HepG2 (cell line): Measurements from ENCODE around the gene COLEC12. TPM values are rescaled to one million over a fixed set of nuclear protein-coding genes. Genes with fewer than 3 reads are reported as not detected.

Experiments used
- ATAC-seq: fragments of 200-7000 bp; cut with Tn5 transposase; 3 replicates; pipeline ENCODE4 v1.9.1; 2020; ENCODE audit warnings: mild to moderate bottlenecking, moderate library complexity
- BruUV-seq: library from RNA; stranded (reverse); fragments of 400-500 nt; replicated peaks from 2 replicates; lab custom pipeline; 2021; lab: Mats Ljungman, UMichigan
- CTCF ChIA-PET: fragments of 300-600 bp; formaldehyde crosslinking; extraction: SDS; loops from one replicate; lab custom pipeline; 2021; ENCODE audit warnings: low total read pairs, inconsistent platforms, low intra/inter-chr PET ratio; lab: Yijun Ruan, JAX
- POLR2A ChIA-PET: fragments of 350-600 bp; sonication (Branson Sonifier 250); formaldehyde crosslinking; loops from one replicate; lab custom pipeline; 2020; ENCODE audit warnings: antibody characterized with exemption, inconsistent platforms; lab: Yijun Ruan, JAX
- DNase-seq: peaks from one replicate; pipeline ENCODE4 v3.0.0-alpha.2; 2015; ENCODE audit warnings: low spot score
- FAIRE-seq: peaks from 3 replicates; lab custom pipeline; 2011; peaks lifted over from hg19 to GRCh38; lab: Jason Lieb, UNC
- H2AFZ ChIP-seq: one replicate; pipeline ENCODE4 v1.6.1; 2011; ENCODE audit warnings: low read length, inconsistent platforms
- H3K27ac ChIP-seq: fragments of 300-600 bp; 3 replicates; pipeline ENCODE4 v1.8.0; 2011; ENCODE audit warnings: mixed run types, mild to moderate bottlenecking, mixed read lengths, low read length, inconsistent platforms; ENCODE audit not compliant: insufficient read depth; ENCODE audit errors: extremely low read length
- H3K27me3 ChIP-seq, 2 experiments: fragments of 200-600 bp in 1 of 2; 2 replicates in 1 of 2; 3 replicates in 1 of 2; pipeline versions ENCODE4 v1.6.0 to v1.8.0; 2011; ENCODE audit warnings: low read length in 2 of 2, mild to moderate bottlenecking in 2 of 2, moderate library complexity in 2 of 2, inconsistent platforms in 1 of 2; ENCODE audit not compliant: insufficient read depth in 2 of 2, control insufficient read depth in 1 of 2
- H3K36me3 ChIP-seq, 2 experiments: fragments of 200-600 bp in 1 of 2; replicated peaks in 1 of 2; 2 replicates in 1 of 2; 3 replicates in 1 of 2; pipeline versions ENCODE4 v1.5.1 to v1.8.0; 2011; ENCODE audit warnings: low read length in 2 of 2, inconsistent platforms in 1 of 2; ENCODE audit not compliant: insufficient read depth in 2 of 2, control insufficient read depth in 1 of 2
- H3K4me1 ChIP-seq: 2 replicates; pipeline ENCODE4 v1.5.1; 2012; ENCODE audit warnings: low read length, inconsistent platforms; ENCODE audit not compliant: insufficient read depth
- H3K4me2 ChIP-seq: 2 replicates; pipeline ENCODE4 v1.6.0; 2011; ENCODE audit warnings: low read depth, low read length, inconsistent platforms
- H3K4me3 ChIP-seq, 3 experiments: fragments of 200-600 bp in 1 of 3; sonication (generic), shearing (Covaris generic) in 1 of 3; replicated peaks in 1 of 3; 2 replicates each; pipeline ENCODE4 v1.5.1; 2011 to 2016; ENCODE audit warnings: low read length in 3 of 3, inconsistent platforms in 2 of 3, low read depth in 2 of 3, mild to moderate bottlenecking in 2 of 3, control low read depth in 1 of 3, mixed read lengths in 1 of 3; ENCODE audit not compliant: insufficient read depth in 1 of 3
- H3K79me2 ChIP-seq: one replicate; pipeline ENCODE4 v1.6.1; 2011; ENCODE audit warnings: low read length, inconsistent platforms; ENCODE audit not compliant: insufficient read depth
- H3K9ac ChIP-seq: 2 replicates; pipeline ENCODE4 v1.6.0; 2011; ENCODE audit warnings: mild to moderate bottlenecking, low read depth, low read length, inconsistent platforms; ENCODE audit not compliant: insufficient read depth
- H3K9me3 ChIP-seq: 2 replicates; pipeline ENCODE4 v1.5.1; 2012; ENCODE audit warnings: mild to moderate bottlenecking, low read length
- H4K20me1 ChIP-seq: 2 replicates; pipeline ENCODE4 v1.6.0; 2011; ENCODE audit warnings: inconsistent platforms, mild to moderate bottlenecking, low read length, moderate library complexity; ENCODE audit not compliant: insufficient read depth
- CBX1 ChIP-seq: IDR thresholded peaks from one replicate; pipeline ENCODE4 v1.6.1; 2016; ENCODE audit warnings: antibody characterized with exemption, low read depth
- EED ChIP-seq: sonication (generic); formaldehyde crosslinking; IDR thresholded peaks from 2 replicates; pipeline ENCODE4 v1.5.0; 2020; ENCODE audit warnings: mild to moderate bottlenecking, missing genetic modification reagents
- KDM5A ChIP-seq: fragments of 200-600 bp; sonication (generic); IDR thresholded peaks from 2 replicates; pipeline ENCODE4 v1.7.0; 2018; ENCODE audit warnings: antibody characterized with exemption, mild to moderate bottlenecking, low read length, borderline replicate concordance
- LCORL ChIP-seq, 2 experiments: fragments of 450-650 bp in 1 of 2; sonication (generic) in 1 of 2; formaldehyde crosslinking in 1 of 2; IDR thresholded peaks; 2 replicates each; pipeline versions ENCODE4 v1.5.0 to v1.6.1; 2017 to 2020; ENCODE audit warnings: antibody characterized with exemption in 1 of 2, missing genetic modification reagents in 1 of 2
- ZBTB1 ChIP-seq: sonication (generic); formaldehyde crosslinking; IDR thresholded peaks from 2 replicates; pipeline ENCODE4 v1.4.0; 2020; ENCODE audit warnings: missing genetic modification reagents, borderline replicate concordance
- ZBTB37 ChIP-seq: sonication (generic); formaldehyde crosslinking; IDR thresholded peaks from 2 replicates; pipeline ENCODE4 v1.4.0; 2020; ENCODE audit warnings: mild to moderate bottlenecking, missing genetic modification reagents
- ZNF18 ChIP-seq: sonication (generic); formaldehyde crosslinking; IDR thresholded peaks from 2 replicates; pipeline ENCODE4 v1.8.0; 2022; ENCODE audit warnings: mild to moderate bottlenecking, missing genetic modification reagents; ENCODE audit not compliant: insufficient replicate concordance
- ZNF276 ChIP-seq: sonication (generic); formaldehyde crosslinking; IDR thresholded peaks from 2 replicates; pipeline ENCODE4 v1.4.0; 2020; ENCODE audit warnings: mild to moderate bottlenecking, low read depth, missing genetic modification reagents
- ZNF468 ChIP-seq: sonication (generic); formaldehyde crosslinking; IDR thresholded peaks from 2 replicates; pipeline ENCODE4 v1.8.0; 2022; ENCODE audit warnings: mild to moderate bottlenecking, moderate library complexity, missing genetic modification reagents
- ZNF484 ChIP-seq: sonication (generic); formaldehyde crosslinking; IDR thresholded peaks from 2 replicates; pipeline ENCODE4 v1.5.1; 2020; ENCODE audit warnings: mild to moderate bottlenecking, low read depth, missing genetic modification reagents, borderline replicate concordance
- ZNF577 ChIP-seq: sonication (generic); formaldehyde crosslinking; IDR thresholded peaks from 2 replicates; pipeline ENCODE4 v1.4.0; 2020; ENCODE audit warnings: mild to moderate bottlenecking, low read depth, missing genetic modification reagents, borderline replicate concordance
- ZNF780A ChIP-seq: sonication (generic); formaldehyde crosslinking; IDR thresholded peaks from 2 replicates; pipeline ENCODE4 v1.8.0; 2022; ENCODE audit warnings: mild to moderate bottlenecking, missing genetic modification reagents, moderate library complexity
- ZSCAN30 ChIP-seq: sonication (generic); formaldehyde crosslinking; IDR thresholded peaks from 2 replicates; pipeline ENCODE4 v1.5.0; 2020; ENCODE audit warnings: mild to moderate bottlenecking, missing genetic modification reagents
- WGBS: methylation state at CpG from one replicate; pipeline ENCODE4 v1.1.6; 2017; ENCODE audit warnings: low lambda C conversion rate; 5-methylcytosine and 5-hydroxymethylcytosine counted together
- in situ Hi-C: cut with HindIII; loops from 2 replicates; pipeline ENCODE4 v1.10.0; 2017; ENCODE audit warnings: low pct_unique_long_range_greater_than_20kb; ENCODE audit not compliant: extremely low pct_ligation_motif_present
- intact Hi-C: fragments of 100-400 bp; cut with micrococcal nuclease; formaldehyde crosslinking; loops from one replicate; pipeline ENCODE4 v1.10.0; 2022; ENCODE audit not compliant: unreplicated experiment
- polyA plus RNA-seq, 8 experiments: library from polyadenylated mRNA; depleted of rRNA in 3 of 8; stranded (reverse) in 7 of 8; unstranded in 1 of 8; fragments of >200 nt; fragmentation: Illumina TruSeq in 4 of 8; extraction: Trizol in 4 of 8; gene quantifications; 2 replicates each; pipeline versions ENCODE4 v1.2.1 to v1.2.3, GENCODE V29; 2011 to 2016; ENCODE audit warnings: low read depth in 4 of 8, missing spikeins in 1 of 8, mixed read lengths in 1 of 8; ENCODE audit not compliant: insufficient read depth in 1 of 8
- total RNA-seq, 5 experiments: library from RNA; depleted of rRNA; stranded (reverse); fragments of >200 nt; fragmentation: Illumina TruSeq; extraction: Trizol; gene quantifications; 2 replicates each; pipeline ENCODE4 v1.2.3, GENCODE V29; 2016; ENCODE audit warnings: low read depth in 1 of 5
- TF ChIP-seq, protein P1 (sequence below): sonication (generic); formaldehyde crosslinking; IDR thresholded peaks from 2 replicates; pipeline ENCODE4 v1.9.0; 2021; ENCODE audit warnings: missing genetic modification reagents, mild to moderate bottlenecking, borderline replicate concordance

Gene COLEC12
- total and polyA plus RNA-seq, 2 of the 13 experiments (the other 11 are each of a cell fraction or from before 2014, with no cell fraction given), result 0.02 to 0.11 TPM

GRCh38 chr18:415047-415446 lies 85.5 kb downstream of the COLEC12 start:
- ATAC-seq, result no peak
- no peak overlapping the region for H2AFZ ChIP-seq
- FAIRE-seq, result no peak
- no peaks in the 10 kb centered on the region for H3K79me2 ChIP-seq
- H3K4me3 ChIP-seq, result no peak overlapping the region
- H3K4me1 ChIP-seq, result no peaks in the 10 kb centered on the region
- intact Hi-C loops, result no loop called here
- H3K9ac ChIP-seq, result no peak overlapping the region
- H4K20me1 ChIP-seq, result no peaks in the 10 kb centered on the region
- no TSS peak for BruUV-seq
- H3K27ac ChIP-seq, result no peak overlapping the region
- H3K9me3 ChIP-seq, result no peaks in the 10 kb centered on the region
- no peaks in the 10 kb centered on the region for H3K36me3 ChIP-seq
- no peaks in the 10 kb centered on the region for H3K27me3 ChIP-seq
- TF ChIP-seq ZNF577 (no peak), ZNF780A (CRISPR knock-in tag) (no peak), ZBTB37 (CRISPR knock-in tag) (no peak), ZNF468 (CRISPR knock-in tag) (no peak), ZNF18 (CRISPR knock-in tag) (no peak), EED (no peak), CBX1 (no peak), ZNF484 (no peak), KDM5A (no peak), ZNF276 (CRISPR knock-in tag) (no peak), ZBTB1 (no peak), ZSCAN30 (CRISPR knock-in tag) (no peak), LCORL (IDR thresholded peaks at IDR 0.05) (no peak), LCORL (CRISPR knock-in tag; IDR thresholded peaks at IDR 0.05) (no peak)
- TF ChIP-seq, protein P1, sequence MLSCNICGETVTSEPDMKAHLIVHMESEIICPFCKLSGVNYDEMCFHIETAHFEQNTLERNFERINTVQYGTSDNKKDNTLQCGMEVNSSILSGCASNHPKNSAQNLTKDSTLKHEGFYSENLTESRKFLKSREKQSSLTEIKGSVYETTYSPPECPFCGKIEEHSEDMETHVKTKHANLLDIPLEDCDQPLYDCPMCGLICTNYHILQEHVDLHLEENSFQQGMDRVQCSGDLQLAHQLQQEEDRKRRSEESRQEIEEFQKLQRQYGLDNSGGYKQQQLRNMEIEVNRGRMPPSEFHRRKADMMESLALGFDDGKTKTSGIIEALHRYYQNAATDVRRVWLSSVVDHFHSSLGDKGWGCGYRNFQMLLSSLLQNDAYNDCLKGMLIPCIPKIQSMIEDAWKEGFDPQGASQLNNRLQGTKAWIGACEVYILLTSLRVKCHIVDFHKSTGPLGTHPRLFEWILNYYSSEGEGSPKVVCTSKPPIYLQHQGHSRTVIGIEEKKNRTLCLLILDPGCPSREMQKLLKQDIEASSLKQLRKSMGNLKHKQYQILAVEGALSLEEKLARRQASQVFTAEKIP (CRISPR knock-in tag), result no peak
- in situ Hi-C loops, result no loop called here
- CTCF ChIA-PET, result no interaction called here
- DNase-seq, result no peak
- no peak overlapping the region for H3K4me2 ChIP-seq
- POLR2A ChIA-PET, result no interaction called here
- WGBS, result 35% methylated on average over 7 of the region's 7 CpGs
